MCF 10A (cell line): ENCODE data around the gene AASDH. TPM values are rescaled to one million over a fixed set of nuclear protein-coding genes. Genes with fewer than 3 reads are reported as not detected.

Experiments used
- BruUV-seq: library from RNA; stranded (reverse); fragments of 400-500 nt; replicated peaks from 2 replicates; lab custom pipeline; 2021; lab: Mats Ljungman, UMichigan
- CTCF ChIA-PET: fragments of 300-600 bp; sonication (Branson Sonifier 250); formaldehyde crosslinking; extraction: SDS; loops from one replicate; lab custom pipeline; 2021; ENCODE audit warnings: antibody characterized with exemption, inconsistent platforms; lab: Yijun Ruan, JAX
- POLR2A ChIA-PET: fragments of 300-600, 350-650 bp; sonication (Branson Sonifier 250); formaldehyde crosslinking; extraction: SDS; loops from one replicate; lab custom pipeline; 2020; ENCODE audit warnings: antibody characterized with exemption, inconsistent platforms; lab: Yijun Ruan, JAX
- DNase-seq: peaks from one replicate; pipeline ENCODE4 v3.0.0-alpha.2; 2018; ENCODE audit not compliant: unreplicated experiment
- H3K27ac Mint-ChIP-seq: one replicate; pipeline ENCODE4 v1.8.0; 2022; ENCODE audit warnings: mild to moderate bottlenecking, low read depth, mixed read lengths; ENCODE audit not compliant: unreplicated experiment
- H3K27me3 Mint-ChIP-seq: one replicate; pipeline ENCODE4 v1.8.0; 2022; ENCODE audit warnings: mixed read lengths; ENCODE audit not compliant: insufficient read depth, unreplicated experiment
- H3K36me3 Mint-ChIP-seq: one replicate; pipeline ENCODE4 v1.8.0; 2022; ENCODE audit warnings: mild to moderate bottlenecking, moderate library complexity, mixed read lengths; ENCODE audit not compliant: insufficient read depth, unreplicated experiment
- H3K4me1 Mint-ChIP-seq: one replicate; pipeline ENCODE4 v1.8.0; 2022; ENCODE audit warnings: mixed read lengths; ENCODE audit not compliant: insufficient read depth, unreplicated experiment
- H3K4me3 Mint-ChIP-seq: one replicate; pipeline ENCODE4 v1.8.0; 2022; ENCODE audit warnings: mild to moderate bottlenecking, moderate library complexity, mixed read lengths; ENCODE audit not compliant: unreplicated experiment
- H3K9me3 Mint-ChIP-seq: one replicate; pipeline ENCODE4 v1.8.0; 2022; ENCODE audit warnings: mixed read lengths; ENCODE audit not compliant: unreplicated experiment
- intact Hi-C: fragments of 100-400 bp; cut with micrococcal nuclease; formaldehyde crosslinking; loops from 2 replicates; pipeline ENCODE4 v1.14.1; 2022
- total RNA-seq: library from RNA; stranded (reverse); gene quantifications from 2 replicates; pipeline ENCODE4 v1.2.3, GENCODE V29; 2022
- TF ChIP-seq, protein P1 (sequence below): fragments of 200-600 bp; IDR thresholded peaks from one replicate; pipeline ENCODE4 v1.8.0; 2022; ENCODE audit warnings: antibody characterized with exemption, mild to moderate bottlenecking; ENCODE audit not compliant: unreplicated experiment

Gene AASDH
- total RNA-seq, 1 experiment from 2014 or later, result 10.8 TPM

DNA sequence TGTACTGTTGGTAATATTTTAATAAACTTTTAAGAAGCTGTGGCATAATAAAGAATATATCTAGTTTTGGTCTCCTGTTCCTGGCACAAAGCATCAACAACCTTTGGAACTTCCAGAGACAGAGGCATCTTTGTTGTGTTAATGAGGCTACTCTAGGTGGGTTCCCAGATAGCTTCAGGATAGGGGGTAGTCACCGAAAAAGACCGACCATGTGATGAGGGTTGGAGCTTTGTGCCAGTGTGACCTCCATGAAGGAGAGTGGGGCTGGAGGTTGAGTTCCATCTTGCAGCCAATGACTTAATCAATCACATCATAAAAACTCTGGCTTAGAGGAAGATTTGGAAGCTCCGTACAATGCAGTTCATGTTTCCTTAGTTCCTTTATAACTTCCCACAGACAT, 38.2 kb upstream of the AASDH start:
- Mint-ChIP-seq H3K4me1 (peaks cover 13% of the 10 kb centered on the region), H3K27ac (no peak overlapping the region), H3K4me3 (no peak overlapping the region), H3K27me3 (no peaks in the 10 kb centered on the region), H3K36me3 (peaks cover 10% of the 10 kb centered on the region), H3K9me3 (peaks cover 7% of the 10 kb centered on the region)
- ChIA-PET CTCF (interaction anchor here (0.6 to 3.7 kb wide), 18 partner anchors 10 to 997 kb away, joined by 3 to 35 read pairs (median 4); partner anchors contain the start of genes PAICS and PPAT), POLR2A (interaction anchor here (0.6 to 2.3 kb wide), 6 partner anchors 9 to 398 kb away, joined by 3 to 21 read pairs (median 6); partner anchors contain the start of genes AASDH, PAICS and PPAT)
- intact Hi-C loops, result loop anchor here (1.0 to 10.0 kb wide), 4 partner anchors 42 to 409 kb away; partner anchors contain the start of gene SRP72
- TF ChIP-seq, protein P1, sequence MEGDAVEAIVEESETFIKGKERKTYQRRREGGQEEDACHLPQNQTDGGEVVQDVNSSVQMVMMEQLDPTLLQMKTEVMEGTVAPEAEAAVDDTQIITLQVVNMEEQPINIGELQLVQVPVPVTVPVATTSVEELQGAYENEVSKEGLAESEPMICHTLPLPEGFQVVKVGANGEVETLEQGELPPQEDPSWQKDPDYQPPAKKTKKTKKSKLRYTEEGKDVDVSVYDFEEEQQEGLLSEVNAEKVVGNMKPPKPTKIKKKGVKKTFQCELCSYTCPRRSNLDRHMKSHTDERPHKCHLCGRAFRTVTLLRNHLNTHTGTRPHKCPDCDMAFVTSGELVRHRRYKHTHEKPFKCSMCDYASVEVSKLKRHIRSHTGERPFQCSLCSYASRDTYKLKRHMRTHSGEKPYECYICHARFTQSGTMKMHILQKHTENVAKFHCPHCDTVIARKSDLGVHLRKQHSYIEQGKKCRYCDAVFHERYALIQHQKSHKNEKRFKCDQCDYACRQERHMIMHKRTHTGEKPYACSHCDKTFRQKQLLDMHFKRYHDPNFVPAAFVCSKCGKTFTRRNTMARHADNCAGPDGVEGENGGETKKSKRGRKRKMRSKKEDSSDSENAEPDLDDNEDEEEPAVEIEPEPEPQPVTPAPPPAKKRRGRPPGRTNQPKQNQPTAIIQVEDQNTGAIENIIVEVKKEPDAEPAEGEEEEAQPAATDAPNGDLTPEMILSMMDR, result no peak
- no TSS peak for BruUV-seq
- no peak for DNase-seq

DNA sequence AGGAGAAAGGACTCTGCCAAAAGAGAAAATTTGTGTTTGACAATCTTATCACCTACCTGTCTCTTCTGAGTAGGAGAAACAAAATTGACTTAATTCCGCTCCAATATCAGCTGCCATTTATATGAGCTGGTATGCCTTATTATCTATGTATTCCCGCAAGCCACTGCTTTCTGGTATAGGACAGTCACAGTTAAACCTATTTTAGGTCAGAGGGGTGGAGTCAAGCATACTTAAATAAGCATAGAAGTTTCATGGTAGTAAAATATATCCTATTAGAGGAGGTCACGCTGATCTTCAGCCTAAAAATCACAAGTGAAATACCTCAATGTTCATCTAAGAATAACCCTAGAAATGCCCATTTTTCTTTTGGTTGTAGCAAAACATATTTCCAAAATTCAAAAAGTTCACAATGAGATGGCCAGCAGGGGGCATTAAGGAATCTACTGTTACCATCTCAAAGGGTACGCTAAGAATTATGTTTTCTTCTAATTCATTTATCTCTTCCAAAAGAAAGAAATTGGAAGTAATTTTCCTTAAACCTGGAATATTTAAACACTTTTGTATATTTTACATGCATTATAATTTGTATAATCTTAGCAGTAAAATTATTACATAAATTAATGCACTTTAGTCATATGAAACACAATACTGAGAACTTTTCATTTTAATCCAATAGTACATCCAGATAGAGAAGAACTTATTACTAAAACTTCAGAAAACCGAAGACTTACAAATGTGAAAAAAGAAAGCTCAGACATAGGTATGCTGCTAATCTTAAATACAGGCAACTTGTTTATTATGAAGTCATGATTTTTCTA, 37.6 kb upstream of the AASDH start:
- intact Hi-C loops, result loop anchor here (1.0 to 10.0 kb wide), 4 partner anchors 42 to 410 kb away; partner anchors contain the start of gene SRP72
- peaks cover 13% of the 10 kb centered on the region for H3K4me1 Mint-ChIP-seq
- H3K4me3 Mint-ChIP-seq, result no peak overlapping the region
- ChIA-PET POLR2A (interaction anchor here (0.6 to 2.7 kb wide), 13 partner anchors 8 to 411 kb away, joined by 3 to 31 read pairs (median 5); partner anchors contain the start of genes AASDH, PAICS, PPAT and SRP72), CTCF (interaction anchor here (0.6 to 3.7 kb wide), 22 partner anchors 10 to 414 kb away, joined by 3 to 35 read pairs (median 4); partner anchors contain the start of genes PAICS and PPAT)
- BruUV-seq, result no TSS peak
- H3K27ac Mint-ChIP-seq, result no peak overlapping the region
- no peaks in the 10 kb centered on the region for H3K27me3 Mint-ChIP-seq
- peaks cover 10% of the 10 kb centered on the region for H3K36me3 Mint-ChIP-seq
- H3K9me3 Mint-ChIP-seq, result peaks cover 7% of the 10 kb centered on the region
- TF ChIP-seq, protein P1, result peak; percentile 48
- peak; percentile 53 for DNase-seq

DNA sequence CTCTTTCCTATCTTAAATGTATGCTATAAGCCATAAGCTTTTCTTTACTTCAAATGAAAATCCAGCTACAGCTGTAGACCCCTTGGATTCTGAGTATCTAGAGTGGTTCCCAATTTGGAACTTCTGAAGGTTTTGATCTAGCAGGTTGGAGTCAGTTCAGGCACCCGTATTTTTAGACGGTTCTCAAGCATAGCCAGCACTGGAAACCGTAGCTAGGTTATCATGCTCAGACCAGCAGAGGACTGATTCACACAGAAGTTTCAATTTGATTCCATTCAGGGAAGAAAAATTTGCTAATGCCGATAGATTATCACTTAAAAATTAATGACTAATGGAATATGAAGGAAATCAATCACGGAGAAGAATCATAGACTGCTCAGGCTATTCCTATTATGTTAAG, 36.9 kb upstream of the AASDH start:
- Mint-ChIP-seq H3K27ac (no peak overlapping the region), H3K27me3 (no peaks in the 10 kb centered on the region), H3K36me3 (peaks cover 10% of the 10 kb centered on the region), H3K9me3 (peaks cover 7% of the 10 kb centered on the region), H3K4me1 (peaks cover 12% of the 10 kb centered on the region), H3K4me3 (no peak overlapping the region)
- ChIA-PET POLR2A (interaction anchor here (0.6 to 2.7 kb wide), 14 partner anchors 10 to 554 kb away, joined by 3 to 31 read pairs (median 4); partner anchors contain the start of genes AASDH, PAICS, POLR2B and PPAT), CTCF (interaction anchor here (0.9 to 3.7 kb wide), 10 partner anchors 11 to 417 kb away, joined by 3 to 35 read pairs (median 6); partner anchors contain the start of genes PAICS and PPAT)
- intact Hi-C loops, result loop anchor here (10.0 kb wide), 1 partner anchor 411 kb away; no protein-coding TSS in a partner anchor
- BruUV-seq, result no TSS peak
- TF ChIP-seq, protein P1, result no peak
- DNase-seq, result no peak

DNA sequence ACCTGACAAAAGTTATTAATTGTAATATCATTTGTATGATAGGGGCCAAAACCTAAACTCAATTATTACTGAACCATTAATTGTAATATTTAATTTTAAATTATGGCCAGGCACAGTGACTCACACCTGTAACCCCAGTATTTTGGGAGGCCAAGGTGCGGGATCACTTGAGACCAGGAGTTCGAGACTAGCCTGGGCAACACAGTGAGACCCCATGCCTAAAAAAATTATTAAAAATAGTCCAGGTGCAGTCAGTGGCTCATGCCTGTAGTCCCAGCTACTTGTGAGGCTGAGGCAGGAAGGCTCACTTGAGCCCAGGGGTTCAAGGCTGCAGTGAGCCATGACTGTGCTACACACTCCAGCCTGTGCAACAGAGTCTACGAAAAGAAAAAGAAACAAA, 30.1 kb upstream of the AASDH start:
- ChIA-PET POLR2A (interaction anchor here (4.0 kb wide), 1 partner anchor 18 kb away, joined by 38 read pairs; the partner anchor contains the start of genes PAICS and PPAT), CTCF (interaction anchor here (0.7 to 1.7 kb wide), 2 partner anchors 419 to 469 kb away, joined by 3 to 7 read pairs; partner anchors contain the start of gene CEP135)
- Mint-ChIP-seq H3K27ac (no peak overlapping the region), H3K27me3 (no peaks in the 10 kb centered on the region), H3K4me1 (peaks cover 7% of the 10 kb centered on the region), H3K9me3 (no peaks in the 10 kb centered on the region), H3K4me3 (no peak overlapping the region), H3K36me3 (no peaks in the 10 kb centered on the region)
- no TSS peak for BruUV-seq
- no peak for DNase-seq
- TF ChIP-seq, protein P1, result no peak
- intact Hi-C loops, result no loop called here
